Heart left ventricle (tissue), 13 donors: ENCODE data around the gene TINAG.

ENCODE experiments used
- CTCF ChIP-seq, 12 donors: fragments of 200-600 bp; sonication (generic) in 4 of 12; IDR thresholded peaks; one replicate each; pipeline versions ENCODE4 v1.5.0 to v1.8.0; 2018 to 2022; ENCODE audit warnings: antibody characterized with exemption in 12 of 12, mild to moderate bottlenecking in 5 of 12
- POLR2A ChIP-seq, 2 donors: fragments of 450-650 bp; IDR thresholded peaks; one replicate each; pipeline ENCODE4 v1.6.1; 2017; ENCODE audit warnings: antibody characterized with exemption in 2 of 2, mild to moderate bottlenecking in 2 of 2, moderate library complexity in 2 of 2
- donor health status: ischemic (EF 13 %, LVEDD 7.1; RV severe dilation, severe dysfunction).
- donor health status: DM: no; HTN: yes; CAD: no.
- donor health status: DM: no; HTN: no; CAD: no.
- donor health status: ischemic (EF 25% LVEDD 6.9; RV normal size, moderate dysfunction).
- donor health status: ischemic (EF 25% LVEDD 5.7; RV mildly dilated, moderate dysfunction).
- donor health status: ischemic (EF 35%, LVEDD 5.7; RV mildly dilated, moderate dysfunction).
- donor health status: nonischemic (EF 11% LVEDD 7.7; RV severe dilation, severe dysfunction).
- donor health status: DM: yes; HTN: yes; CAD: no.
- donor health status: PGD.
- donor health status: ischemic (EF 29% LVEDD 5.4; RV normal size, mild dysfunction).
- donor health status: nonischemic (EF 23%, LVEDD 6.1; RV moderate dilation, normal function).

- TF ChIP-seq CTCF (IDR thresholded peaks at IDR 0.05): no peak
- no peak for TF ChIP-seq POLR2A (IDR thresholded peaks at IDR 0.05)
These were observed 119.2 kb downstream of the TINAG start for GRCh38 chr6:54427396-54427937.
